ENCODE data around the gene MUSK.
"Not testable (repeated sequence)": the region's sequence is repeated elsewhere in the genome, so short reads cannot be mapped to it uniquely, and the experiment has no call there.

Gene MUSK

DNA sequence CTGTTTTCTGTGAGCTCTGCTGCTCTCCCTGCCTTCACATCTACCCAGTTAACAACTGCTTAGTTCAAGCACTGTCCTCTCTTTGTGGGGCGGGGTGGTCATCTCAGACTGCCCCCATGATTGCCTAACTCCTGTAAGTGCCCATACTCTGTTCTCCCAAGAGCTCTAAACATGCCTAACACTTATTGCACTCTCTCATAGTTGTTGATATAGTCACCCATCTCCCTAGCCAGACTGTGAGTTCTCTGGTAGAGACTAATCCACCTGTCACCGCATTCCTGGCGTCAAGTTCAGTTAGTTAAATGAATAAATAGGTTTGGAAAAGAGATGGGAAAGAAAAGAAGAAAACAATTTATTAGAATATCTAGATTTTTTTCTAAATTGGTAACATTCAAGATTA, 18.3 kb upstream of the MUSK start:
- H3K27me3 ChIP-seq (ENCODE audit: control insufficient read depth, insufficient read depth, low read length) = no peaks in the 10 kb centered on the region
- no peak overlapping the region for H3K9ac ChIP-seq (ENCODE audit: low read depth, low read length)
- H3K4me3 ChIP-seq (ENCODE audit: low read depth, low read length) = no peak overlapping the region
- H3K4me1 ChIP-seq (ENCODE audit: control insufficient read depth, insufficient read depth, low read length) = no peaks in the 10 kb centered on the region
- no peaks in the 10 kb centered on the region for H3K9me3 ChIP-seq (ENCODE audit: control insufficient read depth, insufficient read depth, low read length)
- no peaks in the 10 kb centered on the region for H3K36me3 ChIP-seq (ENCODE audit: control insufficient read depth, insufficient read depth, low read length)
- H3K27ac ChIP-seq (ENCODE audit: low read depth, low read length) = no peak overlapping the region

DNA sequence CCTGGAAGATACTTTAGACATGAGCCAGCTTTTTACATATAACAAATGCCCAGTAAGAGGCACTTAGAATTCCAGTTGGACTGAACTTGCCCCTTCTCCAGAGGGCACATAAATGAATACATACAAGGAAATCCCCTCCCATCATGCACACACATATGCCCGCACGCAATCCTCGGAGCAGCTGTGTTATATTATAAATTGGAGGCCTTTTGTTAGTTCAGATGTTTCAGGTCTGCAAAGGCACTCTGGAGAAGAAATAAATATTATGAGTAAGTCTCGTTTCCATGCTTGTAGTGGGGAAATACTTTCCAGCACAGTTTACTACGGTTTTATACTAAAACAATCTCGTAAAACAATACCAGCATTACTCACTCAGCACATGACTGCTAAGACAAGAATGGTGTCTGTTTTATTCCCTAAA, 17.6 kb upstream of the MUSK start:
- Histone ChIP-seq H3K4me3 (ENCODE audit: low read depth, low read length) (no peak overlapping the region), H3K9me3 (ENCODE audit: control insufficient read depth, insufficient read depth, low read length) (no peaks in the 10 kb centered on the region), H3K27me3 (ENCODE audit: control insufficient read depth, insufficient read depth, low read length) (no peaks in the 10 kb centered on the region), H3K4me1 (ENCODE audit: control insufficient read depth, insufficient read depth, low read length) (no peaks in the 10 kb centered on the region), H3K36me3 (ENCODE audit: control insufficient read depth, insufficient read depth, low read length) (no peaks in the 10 kb centered on the region), H3K9ac (ENCODE audit: low read depth, low read length) (no peak overlapping the region), H3K27ac (ENCODE audit: low read depth, low read length) (no peak overlapping the region)

GRCh38 chr9:110655754-110656641, 12.6 kb upstream of the MUSK start:
- H3K9ac ChIP-seq (ENCODE audit: low read depth, low read length) = no peak overlapping the region
- H3K27ac ChIP-seq (ENCODE audit: low read depth, low read length) = no peak overlapping the region
- H3K36me3 ChIP-seq (ENCODE audit: control insufficient read depth, insufficient read depth, low read length) = no peaks in the 10 kb centered on the region
- H3K9me3 ChIP-seq (ENCODE audit: control insufficient read depth, insufficient read depth, low read length) = no peaks in the 10 kb centered on the region
- H3K27me3 ChIP-seq (ENCODE audit: control insufficient read depth, insufficient read depth, low read length) = no peaks in the 10 kb centered on the region
- no peak overlapping the region for H3K4me3 ChIP-seq (ENCODE audit: low read depth, low read length)
- no peaks in the 10 kb centered on the region for H3K4me1 ChIP-seq (ENCODE audit: control insufficient read depth, insufficient read depth, low read length)

GRCh38 chr9:110659891-110660541, 8.6 kb upstream of the MUSK start:
- Histone ChIP-seq H3K9ac (ENCODE audit: low read depth, low read length) (no peak overlapping the region), H3K27ac (ENCODE audit: low read depth, low read length) (no peak overlapping the region), H3K36me3 (ENCODE audit: control insufficient read depth, insufficient read depth, low read length) (no peaks in the 10 kb centered on the region), H3K27me3 (ENCODE audit: control insufficient read depth, insufficient read depth, low read length) (no peaks in the 10 kb centered on the region), H3K4me1 (ENCODE audit: control insufficient read depth, insufficient read depth, low read length) (no peaks in the 10 kb centered on the region), H3K4me3 (ENCODE audit: low read depth, low read length) (no peak overlapping the region), H3K9me3 (ENCODE audit: control insufficient read depth, insufficient read depth, low read length) (no peaks in the 10 kb centered on the region)

- Histone ChIP-seq H3K9ac (ENCODE audit: low read depth, low read length) (no peak overlapping the region), H3K27me3 (ENCODE audit: control insufficient read depth, insufficient read depth, low read length) (no peaks in the 10 kb centered on the region), H3K27ac (ENCODE audit: low read depth, low read length) (no peak overlapping the region), H3K4me1 (ENCODE audit: control insufficient read depth, insufficient read depth, low read length) (no peaks in the 10 kb centered on the region), H3K4me3 (ENCODE audit: low read depth, low read length) (no peak overlapping the region), H3K9me3 (ENCODE audit: control insufficient read depth, insufficient read depth, low read length) (no peaks in the 10 kb centered on the region), H3K36me3 (ENCODE audit: control insufficient read depth, insufficient read depth, low read length) (no peaks in the 10 kb centered on the region)
These were observed 842 bp downstream of the MUSK start for GRCh38 chr9:110669433-110669832.

GRCh38 chr9:110671849-110672248, 3.3 kb downstream of the MUSK start:
- no peaks in the 10 kb centered on the region for H3K27me3 ChIP-seq (ENCODE audit: control insufficient read depth, insufficient read depth, low read length)
- H3K9ac ChIP-seq (ENCODE audit: low read depth, low read length) = no peak overlapping the region
- H3K36me3 ChIP-seq (ENCODE audit: control insufficient read depth, insufficient read depth, low read length) = no peaks in the 10 kb centered on the region
- no peaks in the 10 kb centered on the region for H3K4me1 ChIP-seq (ENCODE audit: control insufficient read depth, insufficient read depth, low read length)
- H3K27ac ChIP-seq (ENCODE audit: low read depth, low read length) = no peak overlapping the region
- no peaks in the 10 kb centered on the region for H3K9me3 ChIP-seq (ENCODE audit: control insufficient read depth, insufficient read depth, low read length)
- H3K4me3 ChIP-seq (ENCODE audit: low read depth, low read length) = no peak overlapping the region

DNA sequence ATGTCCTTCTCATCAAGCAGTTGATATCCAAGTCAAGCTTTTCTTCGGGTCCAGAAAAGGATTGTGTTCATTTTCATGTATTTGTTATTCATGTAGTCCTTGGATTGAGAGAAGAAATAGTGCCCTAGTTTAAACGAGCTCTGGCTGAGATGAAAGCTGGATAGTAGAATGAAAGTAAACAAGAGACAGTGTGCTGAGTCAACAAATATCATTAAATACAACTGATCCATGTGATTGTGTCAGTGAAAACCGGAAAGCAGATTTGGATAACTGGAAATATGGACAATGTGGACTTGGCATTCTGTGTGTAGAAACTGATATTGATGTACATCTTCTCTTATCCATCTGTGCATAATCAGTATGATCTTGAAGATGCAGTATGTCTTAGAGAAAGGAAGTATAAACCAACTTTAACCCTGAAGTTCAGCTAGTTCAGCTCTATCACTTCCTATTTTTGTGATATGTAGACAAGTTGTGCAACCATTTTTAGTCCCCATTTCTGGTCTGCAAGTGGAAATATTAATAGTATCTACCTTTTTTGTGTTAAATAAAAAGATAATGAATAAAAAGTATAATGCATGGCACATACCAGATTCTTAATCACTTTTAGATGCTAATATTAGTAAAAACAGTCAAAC, 4.4 kb downstream of the MUSK start:
- no peaks in the 10 kb centered on the region for H3K9me3 ChIP-seq (ENCODE audit: control insufficient read depth, insufficient read depth, low read length)
- no peak overlapping the region for H3K9ac ChIP-seq (ENCODE audit: low read depth, low read length)
- H3K4me1 ChIP-seq (ENCODE audit: control insufficient read depth, insufficient read depth, low read length) = no peaks in the 10 kb centered on the region
- no peak overlapping the region for H3K27ac ChIP-seq (ENCODE audit: low read depth, low read length)
- no peaks in the 10 kb centered on the region for H3K36me3 ChIP-seq (ENCODE audit: control insufficient read depth, insufficient read depth, low read length)
- no peak overlapping the region for H3K4me3 ChIP-seq (ENCODE audit: low read depth, low read length)
- no peaks in the 10 kb centered on the region for H3K27me3 ChIP-seq (ENCODE audit: control insufficient read depth, insufficient read depth, low read length)

GRCh38 chr9:110687497-110687896, 18.9 kb downstream of the MUSK start:
- peaks cover 2% of the 10 kb centered on the region; the same call in 1 of the 2 replicates for H3K4me1 ChIP-seq (ENCODE audit: control insufficient read depth, insufficient read depth, low read length)
- H3K27ac ChIP-seq (ENCODE audit: low read depth, low read length) = no peak overlapping the region
- H3K27me3 ChIP-seq (ENCODE audit: control insufficient read depth, insufficient read depth, low read length) = no peaks in the 10 kb centered on the region
- no peak overlapping the region for H3K4me3 ChIP-seq (ENCODE audit: low read depth, low read length)
- H3K36me3 ChIP-seq (ENCODE audit: control insufficient read depth, insufficient read depth, low read length) = no peaks in the 10 kb centered on the region
- H3K9me3 ChIP-seq (ENCODE audit: control insufficient read depth, insufficient read depth, low read length) = no peaks in the 10 kb centered on the region
- no peak overlapping the region for H3K9ac ChIP-seq (ENCODE audit: low read depth, low read length)

GRCh38 chr9:110688329-110688728, 19.7 kb downstream of the MUSK start:
- no peak overlapping the region for H3K9ac ChIP-seq (ENCODE audit: low read depth, low read length)
- 0 out of 2 replicates have a peak, but pooled peaks cover 6% of the 10 kb centered on the region for H3K4me1 ChIP-seq (ENCODE audit: control insufficient read depth, insufficient read depth, low read length)
- no peaks in the 10 kb centered on the region for H3K36me3 ChIP-seq (ENCODE audit: control insufficient read depth, insufficient read depth, low read length)
- H3K27ac ChIP-seq (ENCODE audit: low read depth, low read length) = no peak overlapping the region
- no peaks in the 10 kb centered on the region for H3K9me3 ChIP-seq (ENCODE audit: control insufficient read depth, insufficient read depth, low read length)
- no peak overlapping the region for H3K4me3 ChIP-seq (ENCODE audit: low read depth, low read length)
- no peaks in the 10 kb centered on the region for H3K27me3 ChIP-seq (ENCODE audit: control insufficient read depth, insufficient read depth, low read length)

- no peaks in the 10 kb centered on the region for H3K36me3 ChIP-seq (ENCODE audit: control insufficient read depth, insufficient read depth, low read length)
- no peak overlapping the region for H3K9ac ChIP-seq (ENCODE audit: low read depth, low read length)
- H3K4me1 ChIP-seq (ENCODE audit: control insufficient read depth, insufficient read depth, low read length) = 0 out of 2 replicates have a peak, but pooled peaks cover 6% of the 10 kb centered on the region
- H3K9me3 ChIP-seq (ENCODE audit: control insufficient read depth, insufficient read depth, low read length) = no peaks in the 10 kb centered on the region
- no peak overlapping the region for H3K27ac ChIP-seq (ENCODE audit: low read depth, low read length)
- H3K27me3 ChIP-seq (ENCODE audit: control insufficient read depth, insufficient read depth, low read length) = no peaks in the 10 kb centered on the region
- no peak overlapping the region for H3K4me3 ChIP-seq (ENCODE audit: low read depth, low read length)
These were observed 22.5 kb downstream of the MUSK start for GRCh38 chr9:110691002-110691549.

- H3K9ac ChIP-seq (ENCODE audit: low read depth, low read length); H3K4me1 ChIP-seq (ENCODE audit: control insufficient read depth, insufficient read depth, low read length); H3K27ac ChIP-seq (ENCODE audit: low read depth, low read length); H3K27me3 ChIP-seq (ENCODE audit: control insufficient read depth, insufficient read depth, low read length); H3K9me3 ChIP-seq (ENCODE audit: control insufficient read depth, insufficient read depth, low read length); H3K36me3 ChIP-seq (ENCODE audit: control insufficient read depth, insufficient read depth, low read length); H3K4me3 ChIP-seq (ENCODE audit: low read depth, low read length): not testable (repeated sequence)
These were observed 27.3 kb downstream of the MUSK start for GRCh38 chr9:110695846-110696245.

Data from HUES48 (cell line).